ENCODE results near the gene IGSF1. TPM values are rescaled to one million over a fixed set of nuclear protein-coding genes. Genes with fewer than 3 reads are reported as not detected.

Gene IGSF1
- total RNA-seq, 1 experiment from 2014 or later = not detected

DNA sequence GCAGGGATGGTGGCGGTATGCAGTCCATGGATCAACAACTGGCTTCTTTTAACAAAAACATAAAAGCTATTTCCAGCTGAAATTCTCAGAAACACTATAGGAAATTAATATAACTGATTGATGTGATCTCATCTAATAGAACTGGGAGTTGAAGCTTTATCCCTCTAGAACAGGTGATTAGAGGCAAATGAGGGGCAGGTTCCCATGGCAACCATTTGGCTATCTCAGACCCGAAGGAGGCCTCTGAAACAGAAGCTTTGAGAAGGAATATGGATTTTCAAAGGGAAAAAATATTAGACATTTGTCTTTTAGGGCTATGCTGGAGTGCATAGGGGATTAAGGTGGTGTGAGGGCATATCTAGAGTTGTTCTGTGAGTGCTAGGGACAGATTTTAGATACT lies 50.0 kb downstream of the IGSF1 start:
- TF ChIP-seq, protein P1, sequence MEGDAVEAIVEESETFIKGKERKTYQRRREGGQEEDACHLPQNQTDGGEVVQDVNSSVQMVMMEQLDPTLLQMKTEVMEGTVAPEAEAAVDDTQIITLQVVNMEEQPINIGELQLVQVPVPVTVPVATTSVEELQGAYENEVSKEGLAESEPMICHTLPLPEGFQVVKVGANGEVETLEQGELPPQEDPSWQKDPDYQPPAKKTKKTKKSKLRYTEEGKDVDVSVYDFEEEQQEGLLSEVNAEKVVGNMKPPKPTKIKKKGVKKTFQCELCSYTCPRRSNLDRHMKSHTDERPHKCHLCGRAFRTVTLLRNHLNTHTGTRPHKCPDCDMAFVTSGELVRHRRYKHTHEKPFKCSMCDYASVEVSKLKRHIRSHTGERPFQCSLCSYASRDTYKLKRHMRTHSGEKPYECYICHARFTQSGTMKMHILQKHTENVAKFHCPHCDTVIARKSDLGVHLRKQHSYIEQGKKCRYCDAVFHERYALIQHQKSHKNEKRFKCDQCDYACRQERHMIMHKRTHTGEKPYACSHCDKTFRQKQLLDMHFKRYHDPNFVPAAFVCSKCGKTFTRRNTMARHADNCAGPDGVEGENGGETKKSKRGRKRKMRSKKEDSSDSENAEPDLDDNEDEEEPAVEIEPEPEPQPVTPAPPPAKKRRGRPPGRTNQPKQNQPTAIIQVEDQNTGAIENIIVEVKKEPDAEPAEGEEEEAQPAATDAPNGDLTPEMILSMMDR (IDR thresholded peaks at IDR 0.05; ENCODE audit: unreplicated experiment) = no peak
- CTCF ChIA-PET = no interaction called here
- no peak overlapping the region for H3K4me3 Mint-ChIP-seq (ENCODE audit: low read depth, unreplicated experiment)
- no peak overlapping the region for H3K27ac Mint-ChIP-seq (ENCODE audit: unreplicated experiment)
- H3K9me3 Mint-ChIP-seq (ENCODE audit: low read depth, unreplicated experiment) = no peaks in the 10 kb centered on the region
- no peaks in the 10 kb centered on the region for H3K27me3 Mint-ChIP-seq (ENCODE audit: unreplicated experiment)
- BruUV-seq (replicated peaks) = no TSS peak
- H3K4me1 Mint-ChIP-seq (ENCODE audit: low read depth, unreplicated experiment) = no peaks in the 10 kb centered on the region
- intact Hi-C loops (cut with micrococcal nuclease; ENCODE audit: unreplicated experiment) = no loop called here
- no peaks in the 10 kb centered on the region for H3K36me3 Mint-ChIP-seq (ENCODE audit: insufficient read depth, unreplicated experiment)
- DNase-seq = no peak

DNA sequence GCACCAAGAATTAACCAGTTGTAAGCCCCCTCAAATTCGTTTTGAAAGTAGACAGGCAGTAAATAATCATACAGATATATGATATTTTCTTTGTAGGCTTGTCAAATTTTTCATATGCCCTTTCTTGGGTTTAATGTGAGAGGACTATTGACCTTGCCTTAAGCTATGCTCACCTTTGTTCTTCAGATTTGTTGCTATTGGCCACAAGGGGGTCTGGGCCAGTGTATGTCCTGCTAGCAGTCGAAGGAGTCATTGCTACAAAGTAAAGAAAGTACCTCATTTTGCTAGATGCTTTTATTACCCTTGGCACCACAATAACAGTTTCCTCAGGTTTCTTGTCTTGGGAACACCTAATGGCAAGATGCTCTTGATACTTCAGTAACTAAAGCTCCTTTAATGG lies 51.7 kb downstream of the IGSF1 start:
- CTCF ChIA-PET = no interaction called here
- intact Hi-C loops (cut with micrococcal nuclease; ENCODE audit: unreplicated experiment) = no loop called here
- no peaks in the 10 kb centered on the region for H3K9me3 Mint-ChIP-seq (ENCODE audit: low read depth, unreplicated experiment)
- no peak overlapping the region for H3K27ac Mint-ChIP-seq (ENCODE audit: unreplicated experiment)
- no peak overlapping the region for H3K4me3 Mint-ChIP-seq (ENCODE audit: low read depth, unreplicated experiment)
- DNase-seq = no peak
- H3K36me3 Mint-ChIP-seq (ENCODE audit: insufficient read depth, unreplicated experiment) = no peaks in the 10 kb centered on the region
- BruUV-seq (replicated peaks) = no TSS peak
- TF ChIP-seq, protein P1 (IDR thresholded peaks at IDR 0.05; ENCODE audit: unreplicated experiment) = no peak
- H3K4me1 Mint-ChIP-seq (ENCODE audit: low read depth, unreplicated experiment) = no peaks in the 10 kb centered on the region
- no peaks in the 10 kb centered on the region for H3K27me3 Mint-ChIP-seq (ENCODE audit: unreplicated experiment)

DNA sequence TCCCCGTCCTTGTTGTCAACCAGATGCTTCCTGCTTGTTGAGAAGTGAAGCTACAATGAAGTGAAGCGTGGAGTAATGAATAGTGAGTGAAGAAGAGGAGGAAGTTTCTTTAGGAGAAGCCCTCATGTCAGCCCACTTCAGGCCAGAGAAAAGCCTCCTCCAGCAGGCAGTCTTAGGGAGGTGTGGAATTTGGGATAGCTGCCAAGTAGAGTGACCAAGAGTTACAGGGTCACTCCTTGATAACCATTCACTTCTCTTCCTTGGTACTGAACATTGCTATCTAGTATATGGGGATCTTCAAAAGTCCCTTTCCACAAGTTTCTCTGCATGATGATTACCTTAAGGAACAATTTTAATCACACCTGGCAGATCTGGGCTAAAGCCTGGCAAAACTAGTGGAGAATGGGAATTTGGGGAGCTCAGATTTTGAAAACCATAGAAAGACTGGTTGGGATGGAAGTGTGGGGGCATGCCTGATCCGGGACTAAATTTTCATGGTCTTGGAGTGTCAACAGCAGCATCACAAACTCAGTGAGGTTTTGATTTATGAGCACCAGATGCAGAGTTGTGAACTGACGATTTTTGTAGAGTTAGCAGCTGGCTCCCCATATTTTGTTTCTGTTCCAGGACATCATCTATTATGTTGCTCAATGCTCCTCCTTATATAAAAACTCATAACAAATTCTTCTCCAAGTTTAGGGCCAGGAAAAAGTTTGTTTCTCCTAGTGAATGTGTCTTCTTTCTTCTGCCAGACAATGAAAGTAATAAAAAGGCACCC lies 53.1 kb downstream of the IGSF1 start:
- no TSS peak for BruUV-seq (replicated peaks)
- CTCF ChIA-PET = no interaction called here
- intact Hi-C loops (cut with micrococcal nuclease; ENCODE audit: unreplicated experiment) = no loop called here
- Mint-ChIP-seq H3K36me3 (ENCODE audit: insufficient read depth, unreplicated experiment) (no peaks in the 10 kb centered on the region), H3K4me1 (ENCODE audit: low read depth, unreplicated experiment) (no peaks in the 10 kb centered on the region), H3K27me3 (ENCODE audit: unreplicated experiment) (no peaks in the 10 kb centered on the region), H3K9me3 (ENCODE audit: low read depth, unreplicated experiment) (no peaks in the 10 kb centered on the region), H3K27ac (ENCODE audit: unreplicated experiment) (no peak overlapping the region), H3K4me3 (ENCODE audit: low read depth, unreplicated experiment) (no peak overlapping the region)
- TF ChIP-seq, protein P1 (IDR thresholded peaks at IDR 0.05; ENCODE audit: unreplicated experiment) = no peak
- no peak for DNase-seq

DNA sequence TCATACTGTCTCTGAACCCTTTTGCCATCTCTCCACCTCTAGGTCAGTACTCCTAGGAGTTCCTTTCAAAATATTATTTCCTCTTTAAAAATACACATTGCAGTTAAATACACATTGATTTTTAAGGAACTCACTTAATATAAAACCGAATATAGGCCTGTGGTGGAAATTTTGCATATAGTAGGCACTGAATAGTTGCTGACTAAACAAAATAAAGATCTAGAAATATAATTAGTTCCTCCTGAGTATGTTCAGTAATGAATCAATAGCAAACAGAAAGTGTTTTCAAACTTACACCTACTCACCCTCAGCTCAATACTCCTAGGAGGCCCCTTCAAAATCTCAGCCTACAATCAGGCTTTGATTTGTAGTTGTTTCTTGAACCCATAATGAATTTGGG lies 61.5 kb downstream of the IGSF1 start:
- CTCF ChIA-PET = interaction anchor here (0.6 kb wide), 1 partner anchor 1328 kb away, joined by 8 read pairs; no protein-coding TSS in a partner anchor
- Mint-ChIP-seq H3K36me3 (ENCODE audit: insufficient read depth, unreplicated experiment) (no peaks in the 10 kb centered on the region), H3K4me1 (ENCODE audit: low read depth, unreplicated experiment) (no peaks in the 10 kb centered on the region), H3K27me3 (ENCODE audit: unreplicated experiment) (no peaks in the 10 kb centered on the region), H3K4me3 (ENCODE audit: low read depth, unreplicated experiment) (no peak overlapping the region), H3K9me3 (ENCODE audit: low read depth, unreplicated experiment) (no peaks in the 10 kb centered on the region), H3K27ac (ENCODE audit: unreplicated experiment) (no peak overlapping the region)
- no TSS peak for BruUV-seq (replicated peaks)
- TF ChIP-seq, protein P1 (IDR thresholded peaks at IDR 0.05; ENCODE audit: unreplicated experiment) = no peak
- DNase-seq = no peak
- intact Hi-C loops (cut with micrococcal nuclease; ENCODE audit: unreplicated experiment) = no loop called here
